Fibroblast of the aortic adventitia (primary cell): ENCODE results near the gene LAMA3. TPM values are rescaled to one million over a fixed set of nuclear protein-coding genes. Genes with fewer than 3 reads are reported as not detected.

ENCODE experiments used
- DNase-seq: peaks from one replicate; pipeline ENCODE4 v3.0.0-alpha.2; 2010; ENCODE audit warnings: low read depth
- H3K4me3 ChIP-seq: 2 replicates; pipeline ENCODE4 v1.5.1; 2011; ENCODE audit warnings: low read depth, mild to moderate bottlenecking, control low read depth, low read length, moderate library complexity
- total RNA-seq: library from RNA; depleted of rRNA; stranded (reverse); fragments of >200 nt; gene quantifications from 2 replicates; pipeline ENCODE4 v1.2.3, GENCODE V29; 2012; ENCODE audit warnings: low replicate concordance
- TF ChIP-seq, protein P1 (sequence below): IDR thresholded peaks from 2 replicates; pipeline ENCODE4 v1.5.1; 2011; ENCODE audit warnings: mild to moderate bottlenecking, low read length, control low read depth, inconsistent platforms; ENCODE audit not compliant: insufficient read depth

The LAMA3 gene
- total RNA-seq, 1 donor: 15.7 TPM

DNA sequence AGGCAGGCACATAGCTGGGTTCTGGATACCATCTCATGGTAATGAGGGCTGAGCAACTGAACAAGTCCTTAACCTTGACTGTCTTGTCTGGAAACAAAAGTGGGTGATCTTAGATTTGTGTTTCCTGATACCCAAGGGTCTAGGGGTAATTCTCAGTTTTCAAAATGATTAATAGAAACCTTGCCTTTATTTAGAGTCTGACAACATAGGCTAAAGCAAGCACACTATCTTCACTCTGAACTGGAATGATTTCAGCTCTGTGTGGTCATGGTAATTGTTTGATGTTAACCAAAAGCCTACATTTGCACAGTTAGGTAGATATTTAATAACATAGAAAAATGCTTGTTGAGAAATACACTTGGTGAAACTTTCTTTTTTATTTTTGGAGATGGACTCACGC lies 6.8 kb upstream of the LAMA3 start:
- no peak for DNase-seq
- H3K4me3 ChIP-seq: no peak overlapping the region
- TF ChIP-seq, protein P1, sequence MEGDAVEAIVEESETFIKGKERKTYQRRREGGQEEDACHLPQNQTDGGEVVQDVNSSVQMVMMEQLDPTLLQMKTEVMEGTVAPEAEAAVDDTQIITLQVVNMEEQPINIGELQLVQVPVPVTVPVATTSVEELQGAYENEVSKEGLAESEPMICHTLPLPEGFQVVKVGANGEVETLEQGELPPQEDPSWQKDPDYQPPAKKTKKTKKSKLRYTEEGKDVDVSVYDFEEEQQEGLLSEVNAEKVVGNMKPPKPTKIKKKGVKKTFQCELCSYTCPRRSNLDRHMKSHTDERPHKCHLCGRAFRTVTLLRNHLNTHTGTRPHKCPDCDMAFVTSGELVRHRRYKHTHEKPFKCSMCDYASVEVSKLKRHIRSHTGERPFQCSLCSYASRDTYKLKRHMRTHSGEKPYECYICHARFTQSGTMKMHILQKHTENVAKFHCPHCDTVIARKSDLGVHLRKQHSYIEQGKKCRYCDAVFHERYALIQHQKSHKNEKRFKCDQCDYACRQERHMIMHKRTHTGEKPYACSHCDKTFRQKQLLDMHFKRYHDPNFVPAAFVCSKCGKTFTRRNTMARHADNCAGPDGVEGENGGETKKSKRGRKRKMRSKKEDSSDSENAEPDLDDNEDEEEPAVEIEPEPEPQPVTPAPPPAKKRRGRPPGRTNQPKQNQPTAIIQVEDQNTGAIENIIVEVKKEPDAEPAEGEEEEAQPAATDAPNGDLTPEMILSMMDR: no peak

DNA sequence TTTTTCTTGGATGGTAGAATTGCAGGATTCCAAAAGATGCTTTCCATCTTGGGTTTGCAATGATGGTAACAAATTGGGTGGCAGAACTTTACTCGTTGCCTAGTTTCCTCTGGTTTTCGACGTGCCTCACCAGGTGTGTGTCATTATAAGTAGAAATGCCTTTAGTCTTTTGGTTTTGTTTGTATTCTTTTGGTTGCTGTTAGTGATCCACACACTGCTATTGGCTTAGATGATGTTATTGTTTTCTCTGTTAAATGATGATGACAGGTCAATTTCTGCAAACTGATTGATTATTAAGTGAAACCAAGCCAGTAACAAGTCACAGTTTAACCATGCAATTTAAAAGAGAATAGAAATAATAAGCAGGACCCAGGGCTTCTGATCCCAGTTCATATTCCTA lies 6.1 kb upstream of the LAMA3 start:
- DNase-seq: no peak
- H3K4me3 ChIP-seq: no peak overlapping the region
- TF ChIP-seq, protein P1: no peak

DNA sequence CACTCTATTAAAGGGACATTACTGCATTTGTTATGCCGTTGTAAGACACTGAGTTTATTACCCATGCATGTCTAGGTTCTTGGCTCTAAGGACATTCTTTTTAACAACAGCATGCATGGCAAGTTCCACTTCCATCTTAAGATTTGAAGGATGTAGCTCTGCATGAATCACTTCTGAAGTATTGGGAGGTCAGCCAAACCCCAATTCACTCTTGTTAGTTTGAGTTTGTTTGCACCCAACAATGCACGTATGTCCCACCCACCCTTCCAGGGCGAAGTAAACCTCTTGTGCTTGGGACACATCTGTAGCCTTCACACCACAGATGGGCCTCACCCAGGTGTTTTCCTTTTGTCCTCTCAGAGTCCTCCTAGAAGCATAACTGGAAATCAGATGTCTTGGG lies 5.6 kb upstream of the LAMA3 start:
- DNase-seq: peak; percentile 30
- TF ChIP-seq, protein P1: no peak
- H3K4me3 ChIP-seq: no peak overlapping the region

DNA sequence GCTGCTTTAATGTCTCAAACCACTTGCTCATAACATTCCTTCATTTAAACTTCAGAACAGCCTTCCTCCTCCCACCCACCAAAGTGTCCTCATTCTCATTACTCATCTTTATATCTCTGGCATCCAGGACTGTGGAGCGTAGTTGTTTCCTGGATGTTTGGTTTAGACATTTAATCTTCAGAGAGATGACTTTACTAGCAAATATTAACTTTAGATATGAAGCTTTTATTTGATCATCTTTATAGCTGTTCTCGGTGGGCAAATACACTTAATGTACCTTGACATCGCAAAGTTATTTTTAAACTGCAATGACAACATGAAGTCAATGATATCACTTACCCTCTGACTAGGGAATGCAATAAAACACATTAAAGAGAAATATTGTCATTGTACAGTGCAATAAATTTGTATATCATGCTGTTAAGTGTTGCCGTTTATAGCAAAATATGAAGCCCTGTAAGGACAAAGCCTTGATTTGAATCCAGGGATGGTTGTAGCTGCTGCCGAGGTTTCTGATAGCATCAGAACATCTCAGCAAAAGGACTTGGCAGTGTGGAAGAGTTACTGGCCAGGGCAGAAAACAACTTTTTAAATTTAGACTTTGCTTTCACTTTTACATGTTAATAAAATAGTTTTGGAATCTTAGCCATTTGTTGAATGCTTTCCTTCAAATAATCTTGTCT lies 4.6 kb upstream of the LAMA3 start:
- H3K4me3 ChIP-seq: no peak overlapping the region
- peak; percentile 40 for DNase-seq

DNA sequence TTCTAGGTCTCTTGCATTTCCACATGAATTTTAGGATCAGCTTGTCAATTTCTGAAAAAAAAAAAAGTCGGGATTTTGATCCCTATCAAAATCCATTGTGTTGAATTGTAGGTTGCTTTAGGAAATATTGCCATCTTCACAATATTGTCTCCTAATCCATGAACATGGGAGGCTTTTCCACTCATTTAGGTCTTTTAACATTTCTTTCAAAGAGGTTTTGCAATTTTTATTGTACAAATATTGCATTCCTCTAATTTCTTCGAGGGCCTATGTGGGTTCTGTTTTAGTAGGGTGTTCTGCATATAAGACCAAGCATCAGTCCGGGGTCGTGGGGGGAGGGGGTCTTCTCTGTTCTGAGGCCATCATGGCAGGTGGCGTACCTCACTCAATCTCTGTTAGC lies 725 bp upstream of the LAMA3 start:
- no peak for DNase-seq
- H3K4me3 ChIP-seq: no peak overlapping the region
- TF ChIP-seq, protein P1: no peak

More for the DNA sequence above, 4.6 kb upstream of the LAMA3 start:
- TF ChIP-seq, protein P1: no peak

DNA sequence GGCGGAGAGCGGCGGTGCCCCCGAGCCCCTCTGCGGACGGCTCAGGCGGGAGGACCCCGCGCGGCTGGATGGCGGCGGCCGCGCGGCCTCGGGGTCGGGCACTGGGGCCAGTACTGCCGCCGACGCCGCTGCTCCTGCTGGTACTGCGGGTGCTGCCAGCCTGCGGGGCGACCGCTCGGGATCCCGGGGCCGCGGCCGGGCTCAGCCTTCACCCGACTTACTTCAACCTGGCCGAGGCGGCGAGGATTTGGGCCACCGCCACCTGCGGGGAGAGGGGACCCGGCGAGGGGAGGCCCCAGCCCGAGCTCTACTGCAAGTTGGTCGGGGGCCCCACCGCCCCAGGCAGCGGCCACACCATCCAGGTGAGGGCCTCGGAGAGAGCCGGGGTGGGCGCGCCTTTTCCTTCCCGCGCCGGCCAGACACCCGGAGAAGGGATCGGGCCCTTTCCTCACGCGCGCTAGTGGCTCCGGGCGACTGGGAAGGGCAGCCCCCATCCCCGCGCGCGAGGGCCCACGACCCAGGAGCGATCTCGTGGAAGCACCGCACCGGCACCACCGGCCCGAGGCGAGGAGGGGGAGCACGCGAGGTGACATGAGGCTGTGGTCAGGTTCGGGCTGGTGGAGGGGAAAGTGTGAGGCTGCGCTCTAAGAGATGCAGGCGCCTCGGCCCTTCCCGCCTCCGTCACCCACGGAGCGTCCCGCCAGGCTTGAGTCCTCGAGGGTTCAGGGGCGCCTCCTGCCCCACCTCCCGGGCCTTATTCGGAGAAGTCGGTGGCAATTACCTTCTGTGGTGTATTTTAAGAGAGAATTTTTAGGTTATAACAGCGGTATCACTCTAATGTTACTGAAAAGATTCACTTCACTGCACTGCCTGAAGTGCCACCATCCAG lies 607 bp downstream of the LAMA3 start:
- TF ChIP-seq, protein P1: no peak
- DNase-seq: no peak
- peak overlapping the region; percentile 62 for H3K4me3 ChIP-seq
